Activated T-cell treated with anti-CD3 and anti-CD28 coated beads, Interleukin-2, amount 50 U/mL, for 24 hours (primary cell): ENCODE results near the gene TCP1.
"Not testable (repeated sequence)": the region's sequence is repeated elsewhere in the genome, so short reads cannot be mapped to it uniquely, and the experiment has no call there.

Source experiments
- DNase-seq: peaks from one replicate; pipeline ENCODE4 v3.0.0-alpha.2; 2020
- H3K27ac Mint-ChIP-seq: 2 replicates; pipeline ENCODE4 v1.8.0; 2020; ENCODE audit warnings: mild to moderate bottlenecking, mixed read lengths
- H3K27me3 Mint-ChIP-seq: 2 replicates; pipeline ENCODE4 v1.8.0; 2020; ENCODE audit warnings: mixed read lengths
- H3K36me3 Mint-ChIP-seq: 2 replicates; pipeline ENCODE4 v1.8.0; 2020; ENCODE audit warnings: low read depth, mixed read lengths
- H3K4me1 Mint-ChIP-seq: 2 replicates; pipeline ENCODE4 v1.8.0; 2020; ENCODE audit warnings: low read depth, mixed read lengths
- H3K4me3 Mint-ChIP-seq: 2 replicates; pipeline ENCODE4 v1.8.0; 2020; ENCODE audit warnings: mild to moderate bottlenecking, moderate library complexity, mixed read lengths
- H3K9me3 Mint-ChIP-seq: 2 replicates; pipeline ENCODE4 v1.8.0; 2020; ENCODE audit warnings: mixed read lengths

The TCP1 gene

GRCh38 chr6:159804504-159804903, 15.1 kb upstream of the TCP1 start:
- Mint-ChIP-seq H3K4me1 (no peaks in the 10 kb centered on the region), H3K27me3 (no peaks in the 10 kb centered on the region), H3K9me3 (no peaks in the 10 kb centered on the region), H3K4me3 (no peak overlapping the region), H3K36me3 (peaks cover 37% of the 10 kb centered on the region), H3K27ac (no peak overlapping the region)
- DNase-seq: no peak

- Mint-ChIP-seq H3K4me1 (peaks cover 12% of the 10 kb centered on the region), H3K4me3 (no peak overlapping the region), H3K27ac (no peak overlapping the region), H3K9me3 (no peaks in the 10 kb centered on the region), H3K27me3 (no peaks in the 10 kb centered on the region), H3K36me3 (peaks cover 53% of the 10 kb centered on the region)
- no peak for DNase-seq
Measured at GRCh38 chr6:159801935-159802334, 12.5 kb upstream of the TCP1 start.

GRCh38 chr6:159800141-159800865, 10.9 kb upstream of the TCP1 start, which contains the start of gene PNLDC1:
PNLDC1 (plus strand) TSS chr6:159800276; CDS start chr6:159800308, 32 bp downstream.
- H3K36me3 Mint-ChIP-seq: peaks cover 56% of the 10 kb centered on the region
- no peaks in the 10 kb centered on the region for H3K27me3 Mint-ChIP-seq
- peaks cover 16% of the 10 kb centered on the region for H3K4me1 Mint-ChIP-seq
- H3K9me3 Mint-ChIP-seq: no peaks in the 10 kb centered on the region
- H3K4me3 Mint-ChIP-seq: peak within 1 kb of the TSS; percentile 36
- H3K27ac Mint-ChIP-seq: peak within 1 kb of the TSS; percentile 55
- no peak for DNase-seq

GRCh38 chr6:159797554-159797953, 8.2 kb upstream of the TCP1 start:
- peaks cover 78% of the 10 kb centered on the region for H3K36me3 Mint-ChIP-seq
- peak overlapping the region; percentile 35 for H3K27ac Mint-ChIP-seq
- H3K4me3 Mint-ChIP-seq: no peak overlapping the region
- H3K27me3 Mint-ChIP-seq: no peaks in the 10 kb centered on the region
- peaks cover 38% of the 10 kb centered on the region for H3K4me1 Mint-ChIP-seq
- no peak for DNase-seq
- no peaks in the 10 kb centered on the region for H3K9me3 Mint-ChIP-seq

DNA sequence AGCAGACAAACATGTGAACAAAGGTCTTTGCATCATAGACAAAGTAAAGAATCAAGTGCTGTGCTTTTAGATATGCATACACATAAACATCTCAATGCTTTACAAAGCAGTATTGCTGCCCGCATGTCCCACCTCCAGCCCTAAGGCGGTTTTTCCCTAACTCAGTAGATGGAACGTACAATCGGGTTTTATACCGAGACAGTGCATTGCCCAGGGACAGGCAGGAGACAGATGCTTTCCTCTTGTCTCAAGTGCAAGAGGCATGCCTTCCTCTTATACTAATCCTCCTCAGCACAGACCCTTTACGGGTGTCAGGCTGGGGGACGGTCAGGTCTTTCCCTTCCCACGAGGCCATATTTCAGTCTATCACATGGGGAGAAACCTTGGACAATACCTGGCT, 5.6 kb upstream of the TCP1 start:
- Mint-ChIP-seq H3K36me3 (peaks cover 95% of the 10 kb centered on the region), H3K4me1 (peaks cover 54% of the 10 kb centered on the region), H3K27ac (peak overlapping the region; percentile 55)
- not testable (repeated sequence) for H3K9me3 Mint-ChIP-seq, H3K4me3 Mint-ChIP-seq, H3K27me3 Mint-ChIP-seq, DNase-seq

GRCh38 chr6:159790956-159791598, 1.7 kb upstream of the TCP1 start:
- peak overlapping the region; percentile 98 for H3K4me3 Mint-ChIP-seq
- peak; percentile 49 for DNase-seq
- H3K9me3 Mint-ChIP-seq: no peaks in the 10 kb centered on the region
- H3K36me3 Mint-ChIP-seq: peaks cover 93% of the 10 kb centered on the region
- peaks cover 55% of the 10 kb centered on the region for H3K4me1 Mint-ChIP-seq
- H3K27ac Mint-ChIP-seq: peak overlapping the region; percentile 100
- H3K27me3 Mint-ChIP-seq: no peaks in the 10 kb centered on the region

DNA sequence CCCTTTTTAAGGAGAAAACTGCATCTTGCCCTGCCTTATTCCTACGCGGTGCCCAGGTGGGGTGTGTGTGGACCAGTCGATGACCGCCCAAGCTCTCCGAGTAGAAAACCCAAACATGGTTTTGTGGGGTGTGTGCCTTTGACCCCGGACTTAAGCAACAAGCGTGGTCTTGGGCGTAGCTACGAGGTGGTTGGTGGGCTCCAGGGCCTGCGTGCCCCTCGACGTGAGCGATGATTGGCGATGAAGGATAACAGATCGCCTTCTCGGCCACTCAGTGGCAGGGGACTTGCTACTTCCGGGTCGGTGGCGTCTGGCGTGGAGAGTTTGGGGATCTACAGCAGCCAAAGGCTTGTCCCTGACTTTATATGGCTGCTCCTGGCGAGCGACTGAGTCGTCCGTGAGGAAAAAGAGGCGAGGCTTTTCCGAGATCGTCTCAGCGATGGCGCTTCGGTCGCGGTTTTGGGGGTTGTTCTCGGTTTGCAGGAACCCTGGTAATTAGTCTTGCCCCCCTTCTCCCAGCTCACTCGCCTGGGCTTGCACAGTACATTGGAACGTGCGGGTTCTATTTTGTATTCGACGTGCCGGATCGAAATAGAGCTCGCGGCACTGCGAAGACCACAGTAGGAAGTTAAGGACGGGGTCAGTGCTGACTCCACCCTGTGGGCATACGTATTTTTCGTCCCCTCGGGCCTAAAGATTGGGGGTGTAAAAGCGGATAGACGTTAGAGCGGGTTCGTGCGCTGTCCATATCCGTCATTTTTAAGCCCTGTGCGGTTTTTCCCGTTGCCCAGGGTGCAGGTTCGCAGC, 950 bp upstream of the TCP1 start, which contains the start of gene MRPL18:
Gene MRPL18, plus strand, starts transcription at position 319 of the 807 bp plus-strand sequence. Its CDS starts 121 bp downstream, at position 440.
- no peaks in the 10 kb centered on the region for H3K9me3 Mint-ChIP-seq
- DNase-seq: peak; percentile 86
- H3K4me3 Mint-ChIP-seq: peak within 1 kb of the TSS; percentile 98
- H3K27me3 Mint-ChIP-seq: no peaks in the 10 kb centered on the region
- H3K36me3 Mint-ChIP-seq: peaks cover 94% of the 10 kb centered on the region
- peaks cover 61% of the 10 kb centered on the region for H3K4me1 Mint-ChIP-seq
- peak within 1 kb of the TSS; percentile 100 for H3K27ac Mint-ChIP-seq

DNA sequence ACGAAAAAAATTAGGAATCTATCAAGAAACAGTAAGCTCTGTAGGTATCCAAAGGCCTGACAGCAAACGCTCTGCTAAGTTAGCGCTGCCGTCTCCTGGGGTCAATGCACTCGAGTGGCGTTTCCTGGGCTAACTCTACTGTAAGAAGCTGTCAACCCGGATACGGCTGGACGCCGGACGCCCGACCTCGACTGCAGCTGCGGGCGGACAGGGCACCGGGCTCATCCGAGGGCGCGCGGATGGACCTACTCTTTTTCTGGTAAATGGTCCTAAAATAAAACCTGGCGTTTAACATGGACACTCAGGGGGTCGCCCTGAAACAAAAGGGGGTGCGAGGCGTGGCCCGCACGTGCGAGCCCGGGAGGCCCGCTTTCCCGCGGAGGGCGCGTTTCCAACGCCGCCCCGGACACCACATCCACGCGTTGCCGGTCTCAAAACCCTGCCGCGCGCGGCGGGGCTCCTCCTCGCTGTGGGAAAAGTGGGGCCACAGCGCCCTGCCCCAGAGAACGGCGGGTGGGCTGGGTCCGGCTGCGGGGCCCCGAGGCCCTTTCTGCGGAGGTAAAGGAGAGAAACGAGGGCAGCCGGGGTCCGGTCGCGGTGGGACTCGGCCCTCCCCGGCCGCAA, 537 bp downstream of the TCP1 start:
- H3K27ac Mint-ChIP-seq: peak overlapping the region; percentile 100
- H3K9me3 Mint-ChIP-seq: no peaks in the 10 kb centered on the region
- H3K4me1 Mint-ChIP-seq: peaks cover 62% of the 10 kb centered on the region
- H3K36me3 Mint-ChIP-seq: peaks cover 96% of the 10 kb centered on the region
- H3K4me3 Mint-ChIP-seq: peak overlapping the region; percentile 98
- DNase-seq: peak; percentile 59
- no peaks in the 10 kb centered on the region for H3K27me3 Mint-ChIP-seq

GRCh38 chr6:159788276-159788675, 1.1 kb downstream of the TCP1 start:
- peaks cover 62% of the 10 kb centered on the region for H3K4me1 Mint-ChIP-seq
- H3K9me3 Mint-ChIP-seq: no peaks in the 10 kb centered on the region
- DNase-seq: peak; percentile 35
- H3K27me3 Mint-ChIP-seq: no peaks in the 10 kb centered on the region
- H3K36me3 Mint-ChIP-seq: peaks cover 96% of the 10 kb centered on the region
- peak overlapping the region; percentile 100 for H3K27ac Mint-ChIP-seq
- H3K4me3 Mint-ChIP-seq: peak overlapping the region; percentile 98

DNA sequence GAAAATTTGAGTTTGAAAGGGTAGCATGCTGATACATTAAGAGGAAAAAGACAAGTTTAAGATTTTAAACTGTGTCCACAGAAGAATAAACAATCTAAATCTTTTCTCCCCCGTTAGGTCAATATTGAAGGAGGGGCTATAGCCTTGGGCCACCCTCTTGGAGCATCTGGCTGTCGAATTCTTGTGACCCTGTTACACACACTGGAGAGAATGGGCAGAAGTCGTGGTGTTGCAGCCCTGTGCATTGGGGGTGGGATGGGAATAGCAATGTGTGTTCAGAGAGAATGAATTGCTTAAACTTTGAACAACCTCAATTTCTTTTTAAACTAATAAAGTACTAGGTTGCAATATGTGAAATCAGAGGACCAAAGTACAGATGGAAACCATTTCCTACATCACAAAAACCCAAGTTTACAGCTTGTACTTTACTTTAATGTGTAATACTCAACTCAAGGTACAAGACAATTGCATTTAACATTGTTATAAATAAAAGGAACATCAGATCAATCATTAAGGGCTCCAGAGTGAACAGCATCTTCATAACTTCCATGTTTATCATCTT, 10.8 kb downstream of the TCP1 start:
- peaks cover 21% of the 10 kb centered on the region for H3K4me1 Mint-ChIP-seq
- peaks cover 97% of the 10 kb centered on the region for H3K36me3 Mint-ChIP-seq
- no peaks in the 10 kb centered on the region for H3K9me3 Mint-ChIP-seq
- no peaks in the 10 kb centered on the region for H3K27me3 Mint-ChIP-seq
- no peak for DNase-seq
- H3K27ac Mint-ChIP-seq: peak overlapping the region; percentile 6
- H3K4me3 Mint-ChIP-seq: no peak overlapping the region

- Mint-ChIP-seq H3K36me3 (peaks cover 94% of the 10 kb centered on the region), H3K4me1 (peaks cover 18% of the 10 kb centered on the region), H3K27me3 (no peaks in the 10 kb centered on the region), H3K9me3 (no peaks in the 10 kb centered on the region), H3K4me3 (no peak overlapping the region), H3K27ac (peak overlapping the region; percentile 57)
- DNase-seq: no peak
Measured at GRCh38 chr6:159778131-159778530, 11.3 kb downstream of the TCP1 start.

GRCh38 chr6:159777240-159777904, 12.0 kb downstream of the TCP1 start:
- peak overlapping the region; percentile 57 for H3K27ac Mint-ChIP-seq
- peaks cover 11% of the 10 kb centered on the region for H3K4me1 Mint-ChIP-seq
- H3K36me3 Mint-ChIP-seq: peaks cover 94% of the 10 kb centered on the region
- no peak for DNase-seq
- no peaks in the 10 kb centered on the region for H3K27me3 Mint-ChIP-seq
- H3K4me3 Mint-ChIP-seq: no peak overlapping the region
- H3K9me3 Mint-ChIP-seq: no peaks in the 10 kb centered on the region

GRCh38 chr6:159772196-159772595, 17.2 kb downstream of the TCP1 start:
- H3K4me1 Mint-ChIP-seq: peaks cover 13% of the 10 kb centered on the region
- H3K27me3 Mint-ChIP-seq: no peaks in the 10 kb centered on the region
- H3K27ac Mint-ChIP-seq: no peak overlapping the region
- peaks cover 5% of the 10 kb centered on the region for H3K9me3 Mint-ChIP-seq
- H3K4me3 Mint-ChIP-seq: no peak overlapping the region
- DNase-seq: no peak
- peaks cover 90% of the 10 kb centered on the region for H3K36me3 Mint-ChIP-seq
